ENCODE results near the gene SMIM3.

DNA sequence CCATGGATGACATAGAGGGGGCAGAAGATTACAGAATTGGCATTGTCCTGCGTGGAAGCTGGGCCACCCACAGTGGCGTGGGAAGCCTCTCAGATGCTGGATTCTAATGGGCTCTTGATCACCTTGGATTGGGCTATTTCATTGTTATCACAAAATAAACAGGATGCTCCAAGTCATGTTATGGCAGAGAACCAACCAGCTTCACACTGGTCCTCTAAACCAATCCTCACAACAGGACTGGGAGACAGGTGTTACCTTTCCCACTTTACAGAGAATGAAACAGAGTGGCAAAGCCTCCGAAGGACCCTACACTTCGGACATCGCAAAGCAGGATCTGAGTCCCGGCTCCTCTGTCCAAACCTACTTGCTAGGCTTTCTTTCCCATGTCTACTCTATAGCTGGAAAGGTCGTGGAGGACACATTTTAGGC is 455 bp upstream of the SMIM3 start:
- TF ChIP-seq, protein P1, sequence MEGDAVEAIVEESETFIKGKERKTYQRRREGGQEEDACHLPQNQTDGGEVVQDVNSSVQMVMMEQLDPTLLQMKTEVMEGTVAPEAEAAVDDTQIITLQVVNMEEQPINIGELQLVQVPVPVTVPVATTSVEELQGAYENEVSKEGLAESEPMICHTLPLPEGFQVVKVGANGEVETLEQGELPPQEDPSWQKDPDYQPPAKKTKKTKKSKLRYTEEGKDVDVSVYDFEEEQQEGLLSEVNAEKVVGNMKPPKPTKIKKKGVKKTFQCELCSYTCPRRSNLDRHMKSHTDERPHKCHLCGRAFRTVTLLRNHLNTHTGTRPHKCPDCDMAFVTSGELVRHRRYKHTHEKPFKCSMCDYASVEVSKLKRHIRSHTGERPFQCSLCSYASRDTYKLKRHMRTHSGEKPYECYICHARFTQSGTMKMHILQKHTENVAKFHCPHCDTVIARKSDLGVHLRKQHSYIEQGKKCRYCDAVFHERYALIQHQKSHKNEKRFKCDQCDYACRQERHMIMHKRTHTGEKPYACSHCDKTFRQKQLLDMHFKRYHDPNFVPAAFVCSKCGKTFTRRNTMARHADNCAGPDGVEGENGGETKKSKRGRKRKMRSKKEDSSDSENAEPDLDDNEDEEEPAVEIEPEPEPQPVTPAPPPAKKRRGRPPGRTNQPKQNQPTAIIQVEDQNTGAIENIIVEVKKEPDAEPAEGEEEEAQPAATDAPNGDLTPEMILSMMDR (IDR thresholded peaks at IDR 0.05; ENCODE audit: insufficient read depth, low read length, poor library complexity, severe bottlenecking) = no peak
- no peak for TF ChIP-seq EZH2phosphoT487 (conservative IDR thresholded peaks at IDR 0.05; ENCODE audit: low read length)
